Measurements from ENCODE around the gene GGNBP2. TPM values are rescaled to one million over a fixed set of nuclear protein-coding genes. Genes with fewer than 3 reads are reported as not detected.
A peak's percentile ranks its signal among the peaks of the same experiment; 100 is the strongest.

The GGNBP2 gene
- total RNA-seq, 5 donors from 2014 or later (not counting 1 experiment from before 2014, with no cell fraction given), result 105 to 190 (median 111) TPM

DNA sequence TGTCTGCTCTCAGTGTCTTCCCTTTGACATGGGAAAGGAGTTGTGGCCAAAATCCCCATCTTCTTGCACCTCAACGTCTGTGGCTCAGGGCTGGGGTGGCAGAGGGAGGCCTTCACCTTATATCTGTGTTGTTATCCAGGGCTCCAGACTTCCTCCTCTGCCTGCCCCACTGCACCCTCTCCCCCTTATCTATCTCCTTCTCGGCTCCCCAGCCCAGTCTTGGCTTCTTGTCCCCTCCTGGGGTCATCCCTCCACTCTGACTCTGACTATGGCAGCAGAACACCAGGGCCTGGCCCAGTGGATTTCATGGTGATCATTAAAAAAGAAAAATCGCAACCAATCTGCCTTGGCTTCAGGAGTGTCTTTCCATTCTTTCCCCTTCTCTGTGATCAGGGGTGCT lies 55.7 kb downstream of the GGNBP2 start:
- no peak overlapping the region for H3K4me3 ChIP-seq (ENCODE audit: control insufficient read depth in 1 of 2, extremely low read depth in 1 of 2, low read length in 1 of 2)
- H3K9me3 Mint-ChIP-seq, result no peaks in the 10 kb centered on the region
- H3K4me1 ChIP-seq (ENCODE audit: control insufficient read depth in 1 of 2, extremely low read depth in 1 of 2, insufficient read depth in 2 of 2, low read length in 2 of 2), result peaks cover 5 to 33% of the 10 kb centered on the region in 2 experiments
- H3K36me3 Mint-ChIP-seq, result no peaks in the 10 kb centered on the region
- H3K27me3 Mint-ChIP-seq, result no peaks in the 10 kb centered on the region
- ATAC-seq (replicated peaks in 1 of 4) (no peak), DNase-seq (no peak)
- peak overlapping the region; percentile 88 to 93 (median 88) for H3K4me3 Mint-ChIP-seq
- POLR2A ChIA-PET, result interaction anchor here in 1 of 2 donors (0.6 kb wide), 1 partner anchor 758 kb away, joined by 3 read pairs; no protein-coding TSS in a partner anchor
- H3K9me3 ChIP-seq, result no peaks in the 10 kb centered on the region
- 67% methylated on average over 1 of the region's 3 CpGs for whole genome bisulfite sequencing (ENCODE audit: insufficient coverage)
- H3K36me3 ChIP-seq (ENCODE audit: control insufficient read depth in 2 of 2, extremely low read depth in 1 of 2, insufficient read depth in 1 of 2, low read length in 1 of 2), result no peaks in the 10 kb centered on the region
- peak overlapping the region; percentile 77 for H3K27ac ChIP-seq (ENCODE audit: low read length)
- H3K4me1 Mint-ChIP-seq, result peaks cover 34 to 40% (median 37%) of the 10 kb centered on the region in 3 donors
- peak overlapping the region; percentile 91 to 95 for H3K27ac Mint-ChIP-seq
- H3K27me3 ChIP-seq (replicated peaks in 1 of 2; ENCODE audit: control insufficient read depth in 2 of 2, extremely low read depth in 1 of 2, insufficient read depth in 2 of 2, low read length in 1 of 2), result no peaks in the 10 kb centered on the region
- CTCF ChIA-PET, result interaction anchor here in 1 of 2 donors (0.7 to 1.7 kb wide), 4 partner anchors 8 to 639 kb away, joined by 3 to 7 read pairs (median 4); partner anchors contain the start of genes MYO19 and PIGW

DNA sequence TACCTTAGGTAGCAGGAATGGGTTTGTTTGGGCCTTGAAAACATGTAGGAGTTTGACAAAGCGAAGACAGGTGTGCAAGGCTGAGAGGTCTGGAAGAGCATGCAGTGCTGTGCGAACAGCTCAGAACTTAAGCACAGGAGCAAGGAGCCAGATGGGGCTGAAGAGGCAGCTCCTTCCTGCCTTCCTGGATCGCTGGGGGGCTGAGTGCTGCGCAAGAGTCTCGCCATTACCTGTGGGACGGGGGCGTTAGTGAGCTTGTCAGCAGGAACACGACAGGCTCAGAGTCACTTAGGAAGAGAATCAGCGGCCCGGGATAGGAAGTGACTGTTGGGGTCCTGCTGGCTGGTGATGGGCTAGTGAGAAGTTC lies 56.2 kb downstream of the GGNBP2 start:
- Histone ChIP-seq H3K4me3 (ENCODE audit: control insufficient read depth in 1 of 2, extremely low read depth in 1 of 2, low read length in 1 of 2) (peak overlapping the region; percentile 74 to 99), H3K27me3 (replicated peaks in 1 of 2; ENCODE audit: control insufficient read depth in 2 of 2, extremely low read depth in 1 of 2, insufficient read depth in 2 of 2, low read length in 1 of 2) (no peaks in the 10 kb centered on the region), H3K4me1 (ENCODE audit: control insufficient read depth in 1 of 2, extremely low read depth in 1 of 2, insufficient read depth in 2 of 2, low read length in 2 of 2) (peaks cover 5 to 33% of the 10 kb centered on the region in 2 experiments), H3K27ac (ENCODE audit: low read length) (peak overlapping the region; percentile 77), H3K9me3 (no peaks in the 10 kb centered on the region), H3K36me3 (ENCODE audit: control insufficient read depth in 2 of 2, extremely low read depth in 1 of 2, insufficient read depth in 1 of 2, low read length in 1 of 2) (no peaks in the 10 kb centered on the region)
- DNase-seq, result peak in 10 of 35 experiments; percentile 6 to 55 (median 22)
- Mint-ChIP-seq H3K4me3 (peak overlapping the region; percentile 88 to 93 (median 88)), H3K27me3 (no peaks in the 10 kb centered on the region), H3K4me1 (peaks cover 39 to 42% (median 41%) of the 10 kb centered on the region in 3 donors), H3K27ac (peak overlapping the region; percentile 91 to 95), H3K9me3 (no peaks in the 10 kb centered on the region), H3K36me3 (no peaks in the 10 kb centered on the region)
- ATAC-seq (replicated peaks in 1 of 4), result peak; percentile 23 to 35 (median 30)
- CTCF ChIA-PET, result interaction anchor here (0.6 to 1.7 kb wide), 7 partner anchors 8 to 638 kb away, joined by 3 to 7 read pairs (median 3); partner anchors contain the start of genes MYO19 (in 1 of the 2) and PIGW (in 1 of the 2)
- WGBS (ENCODE audit: insufficient coverage), result 20% methylated on average over 8 of the region's 10 CpGs
- POLR2A ChIA-PET, result interaction anchor here in 1 of 2 donors (0.6 kb wide), 1 partner anchor 758 kb away, joined by 3 read pairs; no protein-coding TSS in a partner anchor

- H3K4me3 Mint-ChIP-seq, result peak within 1 kb of the TSS; percentile 88 to 93 (median 88)
- WGBS (ENCODE audit: insufficient coverage), result under 1% methylated on average over 60 of the region's 60 CpGs
- Histone ChIP-seq H3K9me3 (no peaks in the 10 kb centered on the region), H3K4me3 (ENCODE audit: control insufficient read depth in 1 of 2, extremely low read depth in 1 of 2, low read length in 1 of 2) (peak within 1 kb of the TSS; percentile 74 to 99), H3K4me1 (ENCODE audit: control insufficient read depth in 1 of 2, extremely low read depth in 1 of 2, insufficient read depth in 2 of 2, low read length in 2 of 2) (peaks cover 5 to 33% of the 10 kb centered on the region in 2 experiments), H3K27me3 (replicated peaks in 1 of 2; ENCODE audit: control insufficient read depth in 2 of 2, extremely low read depth in 1 of 2, insufficient read depth in 2 of 2, low read length in 1 of 2) (no peaks in the 10 kb centered on the region), H3K36me3 (ENCODE audit: control insufficient read depth in 2 of 2, extremely low read depth in 1 of 2, insufficient read depth in 1 of 2, low read length in 1 of 2) (no peaks in the 10 kb centered on the region), H3K27ac (ENCODE audit: low read length) (peak within 1 kb of the TSS; percentile 77)
- peak; percentile 67 to 92 (median 81) for DNase-seq
- ChIA-PET POLR2A (interaction anchor here in 1 of 2 donors (0.6 kb wide), 1 partner anchor 757 kb away, joined by 3 read pairs; no protein-coding TSS in a partner anchor), CTCF (interaction anchor here (0.6 to 2.0 kb wide), 14 partner anchors 9 to 803 kb away, joined by 3 to 19 read pairs (median 4); partner anchors contain the start of genes MYO19 (in 1 of the 2) and PIGW (in 1 of the 2))
- ATAC-seq (replicated peaks in 1 of 4), result peak; percentile 87 to 90 (median 88)
- peaks cover 42 to 45% (median 45%) of the 10 kb centered on the region in 3 donors for H3K4me1 Mint-ChIP-seq
- peak within 1 kb of the TSS; percentile 91 to 95 for H3K27ac Mint-ChIP-seq
- H3K27me3 Mint-ChIP-seq, result no peaks in the 10 kb centered on the region
- no peaks in the 10 kb centered on the region for H3K9me3 Mint-ChIP-seq
- no peaks in the 10 kb centered on the region for H3K36me3 Mint-ChIP-seq
These were observed 56.7 kb downstream of the GGNBP2 start, which contains the start of gene MRM1 for GRCh38 chr17:36601303-36602029. Gene MRM1 (plus strand): TSS chr17:36601583. CDS start chr17:36601811, 228 bp downstream.

- Histone ChIP-seq H3K9me3 (no peaks in the 10 kb centered on the region), H3K27me3 (replicated peaks in 1 of 2; ENCODE audit: control insufficient read depth in 2 of 2, extremely low read depth in 1 of 2, insufficient read depth in 2 of 2, low read length in 1 of 2) (no peaks in the 10 kb centered on the region), H3K4me1 (ENCODE audit: control insufficient read depth in 1 of 2, extremely low read depth in 1 of 2, insufficient read depth in 2 of 2, low read length in 2 of 2) (peaks cover 5 to 33% of the 10 kb centered on the region in 2 experiments), H3K4me3 (ENCODE audit: control insufficient read depth in 1 of 2, extremely low read depth in 1 of 2, low read length in 1 of 2) (peak overlapping the region; percentile 74 to 99), H3K36me3 (ENCODE audit: control insufficient read depth in 2 of 2, extremely low read depth in 1 of 2, insufficient read depth in 1 of 2, low read length in 1 of 2) (no peaks in the 10 kb centered on the region), H3K27ac (ENCODE audit: low read length) (peak overlapping the region; percentile 77)
- 0% methylated on average over 31 of the region's 38 CpGs for WGBS (ENCODE audit: insufficient coverage)
- Mint-ChIP-seq H3K4me3 (peak overlapping the region; percentile 88 to 93 (median 88)), H3K27ac (peak overlapping the region; percentile 57 to 95), H3K36me3 (no peaks in the 10 kb centered on the region), H3K4me1 (peaks cover 42 to 45% (median 45%) of the 10 kb centered on the region in 3 donors), H3K9me3 (no peaks in the 10 kb centered on the region), H3K27me3 (no peaks in the 10 kb centered on the region)
- CTCF ChIA-PET, result interaction anchor here (0.5 to 2.0 kb wide), 19 partner anchors 10 to 992 kb away, joined by 3 to 19 read pairs (median 3); partner anchors contain the start of genes MYO19 (in 1 of the 2), PIGW (in 1 of the 2) and ZNHIT3 (in 1 of the 2)
- ATAC-seq (replicated peaks in 1 of 4) (peak in 3 of 4 experiments; percentile 3 to 14 (median 8)), DNase-seq (peak in 2 of 35 experiments; percentile 7 to 27)
- POLR2A ChIA-PET, result interaction anchor here in 1 of 2 donors (0.7 kb wide), 1 partner anchor 611 kb away, joined by 3 read pairs; no protein-coding TSS in a partner anchor
These were observed 57.5 kb downstream of the GGNBP2 start for GRCh38 chr17:36602030-36602748.

DNA sequence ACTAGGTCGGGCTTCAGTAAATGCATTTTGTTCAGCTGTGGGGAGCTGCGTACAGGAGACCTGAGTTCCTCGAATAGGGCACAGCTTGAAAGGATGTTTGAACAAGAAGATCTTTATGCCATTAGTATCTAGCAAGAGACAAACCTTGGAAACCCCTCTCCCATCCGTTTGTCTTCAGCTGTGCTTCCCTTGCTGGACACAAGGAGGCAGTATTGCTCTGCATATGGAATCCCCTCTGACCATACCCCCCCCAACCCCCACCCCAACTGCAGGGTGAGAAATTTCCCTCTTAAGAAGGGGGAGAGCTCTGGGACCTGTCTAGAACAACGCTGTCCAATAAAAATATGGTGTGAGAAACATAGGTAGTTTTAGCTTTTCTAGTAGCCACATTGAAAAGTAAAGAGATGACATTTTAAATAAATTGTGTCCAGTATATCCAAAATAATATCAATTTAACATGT lies 58.2 kb downstream of the GGNBP2 start:
- Histone ChIP-seq H3K36me3 (ENCODE audit: control insufficient read depth in 2 of 2, extremely low read depth in 1 of 2, insufficient read depth in 1 of 2, low read length in 1 of 2) (peaks cover 1 to 2% of the 10 kb centered on the region in 2 donors), H3K9me3 (no peaks in the 10 kb centered on the region), H3K27ac (ENCODE audit: low read length) (no peak overlapping the region), H3K4me3 (ENCODE audit: control insufficient read depth in 1 of 2, extremely low read depth in 1 of 2, low read length in 1 of 2) (peak overlapping the region; percentile 74 to 99), H3K27me3 (replicated peaks in 1 of 2; ENCODE audit: control insufficient read depth in 2 of 2, extremely low read depth in 1 of 2, insufficient read depth in 2 of 2, low read length in 1 of 2) (no peaks in the 10 kb centered on the region), H3K4me1 (ENCODE audit: control insufficient read depth in 1 of 2, extremely low read depth in 1 of 2, insufficient read depth in 2 of 2, low read length in 2 of 2) (peaks cover 5 to 33% of the 10 kb centered on the region in 2 experiments)
- ATAC-seq (replicated peaks in 1 of 4) (peak; percentile 14 to 50 (median 28)), DNase-seq (peak; percentile 33 to 87 (median 60))
- H3K27me3 Mint-ChIP-seq, result no peaks in the 10 kb centered on the region
- peak overlapping the region; percentile 39 to 64 for H3K27ac Mint-ChIP-seq
- peaks cover 4% of the 10 kb centered on the region for H3K36me3 Mint-ChIP-seq
- no peaks in the 10 kb centered on the region for H3K9me3 Mint-ChIP-seq
- CTCF ChIA-PET, result interaction anchor here (0.5 to 2.0 kb wide), 28 partner anchors 17 to 1645 kb away, joined by 3 to 19 read pairs (median 4); partner anchors contain the start of genes MYO19 (in 1 of the 2), PIGW (in 1 of the 2) and ZNHIT3 (in 1 of the 2)
- POLR2A ChIA-PET, result interaction anchor here (0.6 to 0.7 kb wide), 4 partner anchors 57 to 1459 kb away, joined by 3 to 6 read pairs (median 4); no protein-coding TSS in a partner anchor
- 0% methylated on average over 2 of the region's 5 CpGs for WGBS (ENCODE audit: insufficient coverage)
- H3K4me3 Mint-ChIP-seq, result peak overlapping the region; percentile 88 to 93 (median 88)
- peaks cover 42 to 49% (median 47%) of the 10 kb centered on the region in 3 donors for H3K4me1 Mint-ChIP-seq

Measured in T-cell (primary cell).